NOMO-1 treated with DMSO at 0.1 percent for 48 hours (cell line): Measurements from ENCODE around the gene ARSD.
"Not testable (repeated sequence)": the region's sequence is repeated elsewhere in the genome, so short reads cannot be mapped to it uniquely, and the experiment has no call there.

Source experiments
- DNase-seq: peaks from one replicate; lab custom pipeline; 2025; ENCODE audit not compliant: unreplicated experiment; lab: John Stamatoyannopoulos, UW

Gene ARSD

GRCh38 chrX:2933125-2933900 is 4.2 kb upstream of the ARSD start:
- DNase-seq, result peak; percentile 63

- DNase-seq, result no peak
These were observed 2.5 kb upstream of the ARSD start for GRCh38 chrX:2931612-2932011.

GRCh38 chrX:2931155-2931554 is 2.0 kb upstream of the ARSD start:
- DNase-seq, result no peak

- peak; percentile 75 for DNase-seq
These were observed 952 bp downstream of the ARSD start for GRCh38 chrX:2928191-2928582.

- DNase-seq, result no peak
These were observed 2.4 kb downstream of the ARSD start for GRCh38 chrX:2926664-2927275.

- not testable (repeated sequence) for DNase-seq
These were observed 2.9 kb downstream of the ARSD start for GRCh38 chrX:2926255-2926654.

- DNase-seq, result no peak
These were observed 5.0 kb downstream of the ARSD start for GRCh38 chrX:2924151-2924550.

- DNase-seq, result no peak
These were observed 7.4 kb downstream of the ARSD start for GRCh38 chrX:2921750-2922149.

- no peak for DNase-seq
These were observed 7.9 kb downstream of the ARSD start for GRCh38 chrX:2921193-2921592.

- no peak for DNase-seq
These were observed 11.4 kb downstream of the ARSD start for GRCh38 chrX:2917767-2918166.

GRCh38 chrX:2913118-2913517 is 16.0 kb downstream of the ARSD start:
- DNase-seq, result no peak

- no peak for DNase-seq
These were observed 19.0 kb downstream of the ARSD start for GRCh38 chrX:2910109-2910508.

- no peak for DNase-seq
These were observed 20.9 kb downstream of the ARSD start for GRCh38 chrX:2908125-2908685.

GRCh38 chrX:2907295-2907694 is 21.8 kb downstream of the ARSD start:
- no peak for DNase-seq

- DNase-seq, result no peak
These were observed 25.8 kb downstream of the ARSD start for GRCh38 chrX:2903366-2903765.

GRCh38 chrX:2902841-2903240 is 26.3 kb downstream of the ARSD start:
- DNase-seq, result no peak

- no peak for DNase-seq
These were observed 27.6 kb downstream of the ARSD start for GRCh38 chrX:2901367-2902036.

GRCh38 chrX:2898846-2899512 is 30.2 kb downstream of the ARSD start:
- DNase-seq, result no peak

GRCh38 chrX:2897690-2898623 is 31.2 kb downstream of the ARSD start:
- peak; percentile 72 for DNase-seq

- no peak for DNase-seq
These were observed 31.8 kb downstream of the ARSD start for GRCh38 chrX:2897311-2897689.
